ENCODE data around the gene IPO7. TPM values are rescaled to one million over a fixed set of nuclear protein-coding genes. Genes with fewer than 3 reads are reported as not detected.
A peak's percentile ranks its signal among the peaks of the same experiment; 100 is the strongest.

Gene IPO7
- total and polyA plus RNA-seq, 2 of the 13 experiments (the other 11 are each of a cell fraction or from before 2014, with no cell fraction given) = 59.4 to 98.4 TPM

DNA sequence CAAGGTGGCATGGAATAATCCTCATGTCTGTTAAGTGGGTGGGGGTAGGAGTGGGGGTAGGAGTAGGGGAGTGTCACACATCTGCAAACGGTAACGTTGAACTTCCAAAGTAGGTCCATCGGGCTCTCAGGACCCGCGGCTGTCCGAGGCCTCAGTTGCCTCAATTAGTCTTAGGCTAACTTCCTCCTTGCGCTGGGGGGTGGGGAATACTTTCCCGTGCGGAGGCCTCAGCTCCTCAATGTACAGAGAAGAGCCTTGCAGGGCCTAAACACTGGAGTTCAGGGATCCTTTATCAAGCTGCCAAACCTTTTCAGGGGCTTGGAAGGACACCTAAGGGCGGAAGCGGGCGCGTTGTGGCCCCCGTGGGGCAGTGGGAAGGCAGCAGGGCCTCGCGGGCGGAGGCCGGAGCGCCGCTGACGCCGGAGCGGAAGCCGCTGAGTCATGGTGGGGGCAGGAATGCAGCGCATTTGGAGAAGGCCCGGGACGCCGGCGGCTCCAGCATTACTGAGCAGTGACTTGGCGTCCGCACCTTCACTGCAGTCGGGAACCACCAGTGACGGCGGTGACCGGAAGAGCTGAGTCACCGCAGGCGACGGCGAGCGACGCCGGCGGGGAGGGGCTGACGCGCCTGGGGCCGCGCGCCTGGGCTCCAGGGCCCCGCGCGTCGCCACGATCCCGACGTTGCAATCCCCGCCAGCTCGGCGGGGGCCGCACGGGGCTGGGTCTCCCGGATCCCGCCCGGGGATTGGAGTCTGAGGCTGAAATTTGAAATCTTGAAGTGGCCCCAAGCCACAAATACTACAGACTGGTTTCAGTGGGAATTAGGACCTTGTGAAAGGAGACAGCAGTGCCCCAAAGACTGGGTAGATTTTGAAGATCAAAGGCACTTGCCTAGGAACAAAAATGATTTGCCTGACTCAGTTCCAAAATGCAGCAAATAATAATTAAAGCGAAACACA, 20.2 kb upstream of the IPO7 start (continued):
- TF ChIP-seq, protein P1, sequence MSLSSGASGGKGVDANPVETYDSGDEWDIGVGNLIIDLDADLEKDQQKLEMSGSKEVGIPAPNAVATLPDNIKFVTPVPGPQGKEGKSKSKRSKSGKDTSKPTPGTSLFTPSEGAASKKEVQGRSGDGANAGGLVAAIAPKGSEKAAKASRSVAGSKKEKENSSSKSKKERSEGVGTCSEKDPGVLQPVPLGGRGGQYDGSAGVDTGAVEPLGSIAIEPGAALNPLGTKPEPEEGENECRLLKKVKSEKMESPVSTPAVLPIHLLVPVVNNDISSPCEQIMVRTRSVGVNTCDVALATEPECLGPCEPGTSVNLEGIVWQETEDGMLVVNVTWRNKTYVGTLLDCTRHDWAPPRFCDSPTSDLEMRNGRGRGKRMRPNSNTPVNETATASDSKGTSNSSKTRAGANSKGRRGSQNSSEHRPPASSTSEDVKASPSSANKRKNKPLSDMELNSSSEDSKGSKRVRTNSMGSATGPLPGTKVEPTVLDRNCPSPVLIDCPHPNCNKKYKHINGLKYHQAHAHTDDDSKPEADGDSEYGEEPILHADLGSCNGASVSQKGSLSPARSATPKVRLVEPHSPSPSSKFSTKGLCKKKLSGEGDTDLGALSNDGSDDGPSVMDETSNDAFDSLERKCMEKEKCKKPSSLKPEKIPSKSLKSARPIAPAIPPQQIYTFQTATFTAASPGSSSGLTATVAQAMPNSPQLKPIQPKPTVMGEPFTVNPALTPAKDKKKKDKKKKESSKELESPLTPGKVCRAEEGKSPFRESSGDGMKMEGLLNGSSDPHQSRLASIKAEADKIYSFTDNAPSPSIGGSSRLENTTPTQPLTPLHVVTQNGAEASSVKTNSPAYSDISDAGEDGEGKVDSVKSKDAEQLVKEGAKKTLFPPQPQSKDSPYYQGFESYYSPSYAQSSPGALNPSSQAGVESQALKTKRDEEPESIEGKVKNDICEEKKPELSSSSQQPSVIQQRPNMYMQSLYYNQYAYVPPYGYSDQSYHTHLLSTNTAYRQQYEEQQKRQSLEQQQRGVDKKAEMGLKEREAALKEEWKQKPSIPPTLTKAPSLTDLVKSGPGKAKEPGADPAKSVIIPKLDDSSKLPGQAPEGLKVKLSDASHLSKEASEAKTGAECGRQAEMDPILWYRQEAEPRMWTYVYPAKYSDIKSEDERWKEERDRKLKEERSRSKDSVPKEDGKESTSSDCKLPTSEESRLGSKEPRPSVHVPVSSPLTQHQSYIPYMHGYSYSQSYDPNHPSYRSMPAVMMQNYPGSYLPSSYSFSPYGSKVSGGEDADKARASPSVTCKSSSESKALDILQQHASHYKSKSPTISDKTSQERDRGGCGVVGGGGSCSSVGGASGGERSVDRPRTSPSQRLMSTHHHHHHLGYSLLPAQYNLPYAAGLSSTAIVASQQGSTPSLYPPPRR (CRISPR knock-in tag; IDR thresholded peaks at IDR 0.05; ENCODE audit: borderline replicate concordance) = peak; percentile 64
- no peak for TF ChIP-seq SOX13 (IDR thresholded peaks at IDR 0.05)
- TF ChIP-seq SOX13 (CRISPR knock-in tag; conservative IDR thresholded peaks at IDR 0.05 in 1 of 2, IDR thresholded peaks at IDR 0.05 in 1 of 2) = peak in 1 of 2 experiments; percentile 74; a peak in 2 of 4 replicates
- no peak for TF ChIP-seq HDAC6 (IDR thresholded peaks at IDR 0.05; ENCODE audit: low read depth, low read length)
- peak; percentile 52; the same call in 1 of the 2 replicates for TF ChIP-seq ZNF225 (CRISPR knock-in tag; IDR thresholded peaks at IDR 0.05)
- TF ChIP-seq ZNF784 (CRISPR knock-in tag; IDR thresholded peaks at IDR 0.05; ENCODE audit: borderline replicate concordance) = peak; percentile 88
- no peak for TF ChIP-seq ZNF569 (CRISPR knock-in tag; IDR thresholded peaks at IDR 0.05; ENCODE audit: borderline replicate concordance)
- TF ChIP-seq BORCS8-MEF2B (CRISPR knock-in tag; IDR thresholded peaks at IDR 0.05) = peak; percentile 83
- peak; percentile 85; the same call in 1 of the 2 replicates for TF ChIP-seq RNF2 (conservative IDR thresholded peaks at IDR 0.05; ENCODE audit: low read depth)
- peak; percentile 98 for TF ChIP-seq IKZF5 (CRISPR knock-in tag; IDR thresholded peaks at IDR 0.05)
- TF ChIP-seq NCOA1 (CRISPR knock-in tag; IDR thresholded peaks at IDR 0.05) = no peak
- no peak for TF ChIP-seq ZNF18 (CRISPR knock-in tag; IDR thresholded peaks at IDR 0.05; ENCODE audit: insufficient replicate concordance)
- no peak; the same call in 1 of the 2 replicates for TF ChIP-seq SAFB2 (CRISPR knock-in tag; IDR thresholded peaks at IDR 0.05; ENCODE audit: borderline replicate concordance, low read depth)
- TF ChIP-seq ZMAT5 (CRISPR knock-in tag; IDR thresholded peaks at IDR 0.05; ENCODE audit: borderline replicate concordance, low read depth) = no peak
- TF ChIP-seq RFXAP (CRISPR knock-in tag; IDR thresholded peaks at IDR 0.05; ENCODE audit: borderline replicate concordance) = peak; percentile 89; the same call in 1 of the 2 replicates
- no peak for TF ChIP-seq MTF1 (CRISPR knock-in tag; IDR thresholded peaks at IDR 0.05)
- peak; percentile 78 for TF ChIP-seq HOXA5 (CRISPR knock-in tag; IDR thresholded peaks at IDR 0.05)
- peak; percentile 50; the same call in 1 of the 2 replicates for TF ChIP-seq PPARG (CRISPR knock-in tag; conservative IDR thresholded peaks at IDR 0.05)
- peak; percentile 72; the same call in 1 of the 2 replicates for TF ChIP-seq ZNF816 (CRISPR knock-in tag; IDR thresholded peaks at IDR 0.05; ENCODE audit: borderline replicate concordance)

Measured in HepG2 (cell line).